ENCODE data around the gene MUC6. TPM values are rescaled to one million over a fixed set of nuclear protein-coding genes. Genes with fewer than 3 reads are reported as not detected.

MUC6 gene
- total RNA-seq, 1 donor from 2014 or later: 0.09 TPM

GRCh38 chr11:1038921-1039320 is 2.4 kb upstream of the MUC6 start:
- ATAC-seq: no peak
- Histone ChIP-seq H3K36me3 (no peaks in the 10 kb centered on the region), H3K27ac (no peak overlapping the region), H3K9me3 (no peaks in the 10 kb centered on the region), H3K4me1 (no peaks in the 10 kb centered on the region), H3K27me3 (ENCODE audit: low read depth) (peaks cover 32% of the 10 kb centered on the region), H3K4me3 (no peak overlapping the region)
- TF ChIP-seq, protein P1, sequence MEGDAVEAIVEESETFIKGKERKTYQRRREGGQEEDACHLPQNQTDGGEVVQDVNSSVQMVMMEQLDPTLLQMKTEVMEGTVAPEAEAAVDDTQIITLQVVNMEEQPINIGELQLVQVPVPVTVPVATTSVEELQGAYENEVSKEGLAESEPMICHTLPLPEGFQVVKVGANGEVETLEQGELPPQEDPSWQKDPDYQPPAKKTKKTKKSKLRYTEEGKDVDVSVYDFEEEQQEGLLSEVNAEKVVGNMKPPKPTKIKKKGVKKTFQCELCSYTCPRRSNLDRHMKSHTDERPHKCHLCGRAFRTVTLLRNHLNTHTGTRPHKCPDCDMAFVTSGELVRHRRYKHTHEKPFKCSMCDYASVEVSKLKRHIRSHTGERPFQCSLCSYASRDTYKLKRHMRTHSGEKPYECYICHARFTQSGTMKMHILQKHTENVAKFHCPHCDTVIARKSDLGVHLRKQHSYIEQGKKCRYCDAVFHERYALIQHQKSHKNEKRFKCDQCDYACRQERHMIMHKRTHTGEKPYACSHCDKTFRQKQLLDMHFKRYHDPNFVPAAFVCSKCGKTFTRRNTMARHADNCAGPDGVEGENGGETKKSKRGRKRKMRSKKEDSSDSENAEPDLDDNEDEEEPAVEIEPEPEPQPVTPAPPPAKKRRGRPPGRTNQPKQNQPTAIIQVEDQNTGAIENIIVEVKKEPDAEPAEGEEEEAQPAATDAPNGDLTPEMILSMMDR (IDR thresholded peaks at IDR 0.05): no peak
- DNase-seq: no peak
- intact Hi-C loops (cut with DNase I): no loop called here

DNA sequence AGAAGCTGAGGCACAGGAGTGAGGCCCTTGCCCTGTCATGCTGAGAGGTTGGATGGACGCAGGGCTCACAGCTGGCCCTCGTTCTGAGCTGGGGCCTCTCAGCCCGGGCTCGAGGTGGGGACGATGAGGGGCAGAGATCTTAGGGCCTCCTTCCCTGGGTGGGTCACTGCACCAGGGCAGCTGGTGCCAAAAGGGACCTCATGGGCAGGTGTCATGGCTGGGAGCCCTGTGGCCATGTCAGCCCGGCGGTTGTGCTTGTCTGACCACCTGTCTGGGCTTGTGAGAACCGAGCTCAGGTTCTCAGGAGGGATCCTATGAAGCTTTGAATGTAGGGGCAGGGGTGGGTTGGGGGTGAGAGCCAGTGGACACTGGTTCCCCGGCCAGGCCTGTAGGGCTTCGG is 1.8 kb upstream of the MUC6 start:
- TF ChIP-seq, protein P1 (IDR thresholded peaks at IDR 0.05): no peak
- Histone ChIP-seq H3K4me1 (no peaks in the 10 kb centered on the region), H3K27ac (no peak overlapping the region), H3K4me3 (no peak overlapping the region), H3K36me3 (no peaks in the 10 kb centered on the region), H3K9me3 (no peaks in the 10 kb centered on the region), H3K27me3 (ENCODE audit: low read depth) (peaks cover 32% of the 10 kb centered on the region)
- intact Hi-C loops (cut with DNase I): no loop called here
- ATAC-seq: no peak
- no peak for DNase-seq

DNA sequence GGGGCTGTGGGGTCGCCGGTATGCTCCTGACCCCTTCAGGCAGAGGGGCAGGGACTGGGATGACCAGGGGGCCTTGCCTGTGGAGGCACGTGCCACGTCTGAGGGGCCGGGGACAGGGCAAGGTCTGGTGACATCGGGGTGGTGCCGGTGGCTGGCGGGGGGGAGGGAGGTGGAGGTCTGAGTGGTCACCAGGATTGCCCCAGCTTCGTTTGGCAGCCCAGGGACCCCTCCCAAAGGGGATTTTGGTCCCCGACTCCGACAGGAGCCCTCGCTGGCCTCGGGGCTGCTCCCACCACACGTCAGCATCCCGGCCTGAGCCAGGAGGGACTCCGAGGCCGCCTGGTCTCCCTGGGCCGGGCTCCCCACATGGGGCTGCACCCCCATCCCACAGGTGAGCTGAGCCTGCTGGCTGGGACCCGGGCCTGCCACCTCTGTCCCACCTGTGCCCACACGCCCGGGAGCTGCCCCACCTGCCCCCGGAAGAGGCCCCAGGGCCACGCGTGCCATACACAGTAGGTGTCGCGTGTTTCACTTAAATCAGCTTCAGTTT is 1.1 kb upstream of the MUC6 start:
- TF ChIP-seq, protein P1 (IDR thresholded peaks at IDR 0.05): no peak
- DNase-seq: no peak
- Histone ChIP-seq H3K4me1 (no peaks in the 10 kb centered on the region), H3K4me3 (no peak overlapping the region), H3K36me3 (no peaks in the 10 kb centered on the region), H3K27ac (no peak overlapping the region), H3K27me3 (ENCODE audit: low read depth) (peaks cover 27% of the 10 kb centered on the region), H3K9me3 (no peaks in the 10 kb centered on the region)
- intact Hi-C loops (cut with DNase I): no loop called here
- ATAC-seq: no peak

GRCh38 chr11:1036931-1037330 is 413 bp upstream of the MUC6 start:
- no peak for DNase-seq
- no peak for ATAC-seq
- no peaks in the 10 kb centered on the region for H3K9me3 ChIP-seq
- peaks cover 21% of the 10 kb centered on the region for H3K27me3 ChIP-seq (ENCODE audit: low read depth)
- H3K27ac ChIP-seq: no peak overlapping the region
- TF ChIP-seq, protein P1 (IDR thresholded peaks at IDR 0.05): no peak
- intact Hi-C loops (cut with DNase I): no loop called here
- no peaks in the 10 kb centered on the region for H3K4me1 ChIP-seq
- no peak overlapping the region for H3K4me3 ChIP-seq
- H3K36me3 ChIP-seq: no peaks in the 10 kb centered on the region

GRCh38 chr11:1035577-1036283 is 788 bp downstream of the MUC6 start:
- TF ChIP-seq, protein P1 (IDR thresholded peaks at IDR 0.05): no peak
- no peak overlapping the region for H3K27ac ChIP-seq
- DNase-seq: no peak
- H3K27me3 ChIP-seq (ENCODE audit: low read depth): peaks cover 15% of the 10 kb centered on the region
- no peak for ATAC-seq
- intact Hi-C loops (cut with DNase I): no loop called here
- H3K36me3 ChIP-seq: no peaks in the 10 kb centered on the region
- H3K4me1 ChIP-seq: no peaks in the 10 kb centered on the region
- no peaks in the 10 kb centered on the region for H3K9me3 ChIP-seq
- H3K4me3 ChIP-seq: no peak overlapping the region

Data from lower lobe of right lung (tissue), 2 donors.